ENCODE results near the gene ITGA11. TPM values are rescaled to one million over a fixed set of nuclear protein-coding genes. Genes with fewer than 3 reads are reported as not detected.
A peak's percentile ranks its signal among the peaks of the same experiment; 100 is the strongest.

ITGA11 gene
- total and polyA plus RNA-seq, 2 of the 4 experiments (the other 2 are of a cell fraction) = 4.1 to 6.6 TPM

DNA sequence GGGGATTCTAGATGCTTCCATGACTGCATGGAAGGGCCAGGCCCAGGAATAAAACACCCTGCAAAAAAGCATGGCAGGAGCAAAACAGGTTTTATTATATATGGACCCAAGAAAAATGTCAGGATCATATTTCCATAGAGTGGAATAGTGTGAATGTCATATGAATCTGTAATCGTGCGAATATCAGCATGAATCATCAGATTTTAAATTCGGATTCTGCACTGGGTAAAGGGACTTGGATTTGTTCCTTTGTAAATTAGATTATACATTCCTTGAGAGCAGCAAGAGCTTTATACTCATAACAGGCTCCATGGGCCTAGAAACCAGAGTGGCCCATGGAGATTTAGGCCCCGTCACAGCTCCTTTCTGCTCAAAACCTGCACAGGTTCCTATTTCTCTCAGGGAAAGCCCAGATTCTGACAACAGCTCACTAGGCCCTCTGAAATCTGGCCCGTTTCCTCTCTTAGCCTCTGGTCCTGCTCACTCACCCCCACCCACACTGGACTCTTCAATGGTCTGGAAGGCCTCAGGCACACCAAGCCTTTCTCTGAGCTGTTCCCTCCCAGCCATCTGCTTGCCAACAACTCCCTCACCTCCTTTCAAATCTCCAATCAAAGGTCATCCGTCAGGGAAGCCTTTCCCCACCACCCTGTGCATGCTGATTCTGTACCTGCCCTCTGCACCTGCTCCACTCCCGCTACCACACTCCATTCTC, 78.4 kb downstream of the ITGA11 start:
- Histone ChIP-seq H2AFZ (replicated peaks; ENCODE audit: low read length, poor library complexity) (no peak overlapping the region), H2BK5ac (ENCODE audit: low read depth, low read length, poor library complexity, severe bottlenecking) (peak overlapping the region; percentile 71), H2AK5ac (ENCODE audit: low read depth, low read length) (peak overlapping the region; percentile 92), H3K23ac (ENCODE audit: low read depth, low read length) (0 out of 2 replicates have a peak overlapping the region, but pooled peaks have one; percentile 18), H3K27ac (ENCODE audit: insufficient read depth, low read length) (peak overlapping the region; percentile 58; the same call in 1 of the 2 replicates), H3K9ac (ENCODE audit: low read depth, low read length) (no peak overlapping the region), H3K27me3 (ENCODE audit: control insufficient read depth, insufficient read depth, low read length) (no peaks in the 10 kb centered on the region), H3K14ac (replicated peaks; ENCODE audit: low read depth, low read length) (peak overlapping the region; percentile 54), H3K9me3 (ENCODE audit: control insufficient read depth, insufficient read depth, low read length) (peaks cover 7% of the 10 kb centered on the region), H4K20me1 (ENCODE audit: insufficient read depth, low read length) (0 out of 2 replicates have a peak, but pooled peaks cover 5% of the 10 kb centered on the region), H3K4me1 (ENCODE audit: control insufficient read depth, insufficient read depth, low read length) (peaks cover 13% of the 10 kb centered on the region), H3K18ac (ENCODE audit: low read depth, low read length) (peak overlapping the region; percentile 69), H2AK9ac (replicated peaks; ENCODE audit: low read depth, low read length, poor library complexity) (no peak overlapping the region), H2BK120ac (ENCODE audit: low read depth, low read length) (peak overlapping the region; percentile 96), H2BK20ac (ENCODE audit: low read depth, low read length) (peak overlapping the region; percentile 98), H3K36me3 (ENCODE audit: control insufficient read depth, insufficient read depth, low read length) (peaks cover 5% of the 10 kb centered on the region), H3K4me2 (ENCODE audit: low read depth, low read length) (no peak overlapping the region), H3K56ac (ENCODE audit: extremely low read depth, insufficient read depth, low read length) (no peak overlapping the region), H3K9me1 (ENCODE audit: insufficient read depth, low read length) (peaks cover 19% of the 10 kb centered on the region), H4K8ac (ENCODE audit: low read depth in 2 of 2, low read length in 2 of 2) (peak overlapping the region; percentile 27 to 44; a peak in 2 of 4 replicates), H3K4me3 (ENCODE audit: insufficient read depth, low read depth, low read length) (no peak overlapping the region), H3K4ac (ENCODE audit: low read depth, low read length) (peak overlapping the region; percentile 91), H4K91ac (ENCODE audit: insufficient read depth, low read depth, low read length) (peak overlapping the region; percentile 57; the same call in 1 of the 2 replicates), H3K79me1 (ENCODE audit: low read depth in 1 of 2, low read length in 2 of 2) (peaks cover 0 to 5% of the 10 kb centered on the region in 2 experiments; a peak in 1 of 4 replicates), H2BK15ac (ENCODE audit: low read depth, low read length) (peak overlapping the region; percentile 90; the same call in 2 of the 3 replicates), H4K5ac (ENCODE audit: low read depth, low read length) (no peak overlapping the region; the same call in 1 of the 2 replicates)
- in situ Hi-C loops (cut with MboI; ENCODE audit: low sequenced_read_pairs) (no loop called here), intact Hi-C loops (cut with micrococcal nuclease) (no loop called here), dilution Hi-C loops (cut with HindIII; ENCODE audit: low sequenced_read_pairs, unreplicated experiment) (no loop called here)
- CTCF ChIA-PET = no interaction called here
- DNase-seq = peak; percentile 28
- WGBS, 2 experiments (ENCODE audit: extremely low coverage in 2 of 2, insufficient read length in 1 of 2) = 87% methylated on average over 2 of the region's 7 CpGs; no CpG with 5 or more reads in 1 of the 2 experiments
- POLR2A ChIA-PET (ENCODE audit: unreplicated experiment) = no interaction called here
- no peak for ATAC-seq (ENCODE audit: low read depth)
- TF ChIP-seq RFX5 (IDR thresholded peaks at IDR 0.05; ENCODE audit: low read depth, low read length) = no peak
- no peak for TF ChIP-seq CEBPB (IDR thresholded peaks at IDR 0.05; ENCODE audit: low read depth, low read length)
- TF ChIP-seq BHLHE40 (IDR thresholded peaks at IDR 0.05; ENCODE audit: low read depth, low read length) = no peak
- no peak for TF ChIP-seq RCOR1 (IDR thresholded peaks at IDR 0.05; ENCODE audit: insufficient replicate concordance, low read length)
- no peak for TF ChIP-seq RAD21 (IDR thresholded peaks at IDR 0.05; ENCODE audit: low read length)
- TF ChIP-seq, protein P1, sequence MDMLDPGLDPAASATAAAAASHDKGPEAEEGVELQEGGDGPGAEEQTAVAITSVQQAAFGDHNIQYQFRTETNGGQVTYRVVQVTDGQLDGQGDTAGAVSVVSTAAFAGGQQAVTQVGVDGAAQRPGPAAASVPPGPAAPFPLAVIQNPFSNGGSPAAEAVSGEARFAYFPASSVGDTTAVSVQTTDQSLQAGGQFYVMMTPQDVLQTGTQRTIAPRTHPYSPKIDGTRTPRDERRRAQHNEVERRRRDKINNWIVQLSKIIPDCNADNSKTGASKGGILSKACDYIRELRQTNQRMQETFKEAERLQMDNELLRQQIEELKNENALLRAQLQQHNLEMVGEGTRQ (IDR thresholded peaks at IDR 0.05; ENCODE audit: low read depth, low read length) = no peak
- 0 out of 2 replicates have a peak, but pooled peaks have one; percentile 5 for TF ChIP-seq NFE2L2 (IDR thresholded peaks at IDR 0.05; ENCODE audit: low read depth, low read length)
- BruUV-seq (replicated peaks) = no TSS peak

Measured in IMR-90 (cell line).